NCI-H128 (cell line): ENCODE measurements around the gene DLL4.

ENCODE experiments used
- DNase-seq: peaks from one replicate; lab custom pipeline; 2025; ENCODE audit not compliant: unreplicated experiment; lab: John Stamatoyannopoulos, UW

Gene DLL4

GRCh38 chr15:40986820-40987219 lies 57.7 kb downstream of the DLL4 start:
- no peak for DNase-seq

GRCh38 chr15:40988156-40988555 lies 59.0 kb downstream of the DLL4 start:
- DNase-seq = no peak
